ENCODE results near the gene BPGM.
A peak's percentile ranks its signal among the peaks of the same experiment; 100 is the strongest.
"Not testable (repeated sequence)": the region's sequence is repeated elsewhere in the genome, so short reads cannot be mapped to it uniquely, and the experiment has no call there.

BPGM gene

GRCh38 chr7:134667899-134668298 is 21.2 kb downstream of the BPGM start:
- no peak for DNase-seq

GRCh38 chr7:134669388-134669787 is 22.7 kb downstream of the BPGM start:
- no peak for DNase-seq

- DNase-seq: no peak
These were observed 23.3 kb downstream of the BPGM start for GRCh38 chr7:134669845-134670373.

- DNase-seq: no peak
These were observed 25.0 kb downstream of the BPGM start for GRCh38 chr7:134671609-134672008.

GRCh38 chr7:134674424-134674823 is 27.8 kb downstream of the BPGM start:
- DNase-seq: no peak

GRCh38 chr7:134676743-134677142 is 30.1 kb downstream of the BPGM start:
- DNase-seq: no peak

GRCh38 chr7:134678115-134678514 is 31.5 kb downstream of the BPGM start:
- no peak for DNase-seq

GRCh38 chr7:134679006-134679405 is 32.4 kb downstream of the BPGM start:
- no peak for DNase-seq

GRCh38 chr7:134684165-134684564 is 37.5 kb downstream of the BPGM start:
- DNase-seq: no peak

GRCh38 chr7:134685250-134685649 is 38.6 kb downstream of the BPGM start:
- no peak for DNase-seq

- DNase-seq: peak in 1 of 2 donors; percentile 25
These were observed 40.1 kb downstream of the BPGM start for GRCh38 chr7:134686786-134687185.

- DNase-seq: not testable (repeated sequence)
These were observed 42.9 kb downstream of the BPGM start for GRCh38 chr7:134689550-134689949.

GRCh38 chr7:134690016-134690415 is 43.4 kb downstream of the BPGM start:
- DNase-seq: peak in 1 of 2 donors; percentile 88

GRCh38 chr7:134690614-134691504 is 44.2 kb downstream of the BPGM start:
- DNase-seq: peak; percentile 74 to 83

GRCh38 chr7:134691546-134692343 is 45.1 kb downstream of the BPGM start:
- DNase-seq: no peak

GRCh38 chr7:134692344-134692705 is 45.7 kb downstream of the BPGM start:
- no peak for DNase-seq

GRCh38 chr7:134693256-134693655 is 46.6 kb downstream of the BPGM start:
- DNase-seq: no peak

- no peak for DNase-seq
These were observed 47.6 kb downstream of the BPGM start for GRCh38 chr7:134694299-134694698.

- DNase-seq: no peak
These were observed 48.1 kb downstream of the BPGM start for GRCh38 chr7:134694767-134695166.

GRCh38 chr7:134695321-134695860 is 48.7 kb downstream of the BPGM start:
- no peak for DNase-seq

GRCh38 chr7:134696261-134696660 is 49.6 kb downstream of the BPGM start:
- DNase-seq: no peak

- no peak for DNase-seq
These were observed 50.7 kb downstream of the BPGM start for GRCh38 chr7:134697205-134697886.

- no peak for DNase-seq
These were observed 51.8 kb downstream of the BPGM start for GRCh38 chr7:134698481-134698880.
